Astrocyte of the cerebellum (primary cell): ENCODE data around the gene CHRNG.

Experiments
- DNase-seq: peaks from one replicate; pipeline ENCODE4 v3.0.0-alpha.2; 2011; ENCODE audit warnings: low read depth
- H3K4me3 ChIP-seq: 2 replicates; pipeline ENCODE4 v1.5.1; 2011; ENCODE audit warnings: mild to moderate bottlenecking, low read depth, low read length, moderate library complexity
- CTCF ChIP-seq: IDR thresholded peaks from 2 replicates; pipeline ENCODE4 v1.5.1; 2012; ENCODE audit warnings: low read length, low read depth, moderate library complexity, mild to moderate bottlenecking; ENCODE audit errors: missing control alignments
- in situ Hi-C: cut with HindIII; loops from 2 replicates; pipeline ENCODE4 v1.10.0; 2017; ENCODE audit warnings: low sequenced_read_pairs

The CHRNG gene

GRCh38 chr2:232493701-232494474, 45.6 kb upstream of the CHRNG start:
- DNase-seq: no peak
- TF ChIP-seq CTCF: no peak
- H3K4me3 ChIP-seq: no peak overlapping the region
- in situ Hi-C loops: no loop called here

GRCh38 chr2:232494542-232494941, 45.0 kb upstream of the CHRNG start:
- no peak for TF ChIP-seq CTCF
- in situ Hi-C loops: no loop called here
- no peak overlapping the region for H3K4me3 ChIP-seq
- no peak for DNase-seq

- no peak overlapping the region for H3K4me3 ChIP-seq
- DNase-seq: no peak
- in situ Hi-C loops: no loop called here
- no peak for TF ChIP-seq CTCF
Measured at GRCh38 chr2:232495292-232495691, 44.2 kb upstream of the CHRNG start.

GRCh38 chr2:232496501-232497270, 42.8 kb upstream of the CHRNG start:
- in situ Hi-C loops: no loop called here
- no peak for TF ChIP-seq CTCF
- no peak for DNase-seq
- no peak overlapping the region for H3K4me3 ChIP-seq

- no peak overlapping the region for H3K4me3 ChIP-seq
- in situ Hi-C loops: no loop called here
- DNase-seq: no peak
- TF ChIP-seq CTCF: no peak
Measured at GRCh38 chr2:232497348-232497747, 42.1 kb upstream of the CHRNG start.

GRCh38 chr2:232498452-232498851, 41.0 kb upstream of the CHRNG start:
- H3K4me3 ChIP-seq: no peak overlapping the region
- no peak for TF ChIP-seq CTCF
- DNase-seq: no peak
- in situ Hi-C loops: no loop called here
